H54 (cell line): ENCODE data around the gene PCNX3.

Source experiments
- DNase-seq: peaks from one replicate; pipeline ENCODE4 v3.0.0; 2011; ENCODE audit warnings: low spot score, mixed read lengths; ENCODE audit not compliant: insufficient read length
- FAIRE-seq: peaks from 3 replicates; lab custom pipeline; 2011; peaks lifted over from hg19 to GRCh38; lab: Jason Lieb, UNC
- POLR2A ChIP-seq: IDR thresholded peaks from 2 replicates; pipeline ENCODE4 v1.6.1; 2011; ENCODE audit warnings: low read depth, mild to moderate bottlenecking, low read length

Gene PCNX3

DNA sequence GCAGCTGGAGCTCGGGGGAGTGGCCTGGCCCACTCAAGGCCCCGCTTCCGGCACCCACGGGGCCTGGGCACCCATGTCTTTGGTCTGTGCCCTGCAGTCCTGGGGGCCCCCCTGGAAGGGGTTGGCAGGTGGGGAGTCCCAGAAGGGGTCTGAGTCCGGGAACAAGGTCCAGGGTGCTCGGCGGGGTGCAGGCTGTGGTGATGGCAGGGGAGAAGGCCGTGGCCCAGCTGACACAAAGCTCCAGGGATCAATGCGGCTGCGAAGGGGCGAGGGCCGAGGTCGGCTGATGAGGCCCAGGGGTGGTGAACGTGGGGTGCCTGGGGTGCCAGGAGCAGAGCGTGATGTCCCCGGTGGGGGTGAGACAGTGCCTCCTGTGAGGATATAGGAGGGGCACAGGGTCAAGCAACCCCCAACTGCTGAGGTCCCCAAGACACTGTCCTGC is 17.3 kb upstream of the PCNX3 start:
- FAIRE-seq, result no peak
- DNase-seq, result no peak
- no peak for TF ChIP-seq POLR2A

DNA sequence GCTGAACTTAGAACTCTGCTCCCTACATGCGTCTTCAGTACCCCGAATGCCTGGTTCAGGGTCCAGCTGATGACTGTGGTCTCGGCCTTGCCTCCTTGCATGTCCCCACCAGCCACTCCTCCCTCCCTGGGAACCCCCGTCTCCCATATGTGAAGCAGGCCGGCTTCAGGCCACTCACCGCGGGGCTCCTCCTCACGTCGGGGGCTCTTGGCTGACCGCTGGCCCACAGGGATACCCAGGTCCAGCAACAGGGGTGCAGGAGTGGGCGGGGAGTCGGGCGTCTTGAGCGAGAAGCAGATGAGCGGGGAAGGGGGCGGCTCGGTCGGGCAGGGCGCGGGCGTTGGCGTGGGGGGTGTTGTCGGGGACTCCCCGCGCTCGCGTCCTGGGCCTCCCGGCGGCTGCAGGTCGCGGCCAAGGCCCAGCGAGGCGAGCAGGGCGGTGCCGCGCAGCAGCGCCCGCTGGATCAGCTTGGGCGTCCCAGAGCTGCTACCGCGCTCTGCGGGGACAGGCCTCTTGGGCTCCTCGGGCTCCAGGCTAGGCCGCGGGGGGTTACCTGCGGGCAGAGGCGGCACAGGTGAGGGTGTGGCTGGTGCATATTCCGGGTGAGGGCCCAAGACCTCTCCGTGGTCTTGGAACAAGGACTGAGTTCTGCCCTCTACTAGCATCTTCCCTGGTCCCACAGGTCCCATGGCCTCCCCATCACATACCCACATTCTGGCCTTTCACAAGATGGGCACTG is 16.2 kb upstream of the PCNX3 start:
- FAIRE-seq (no peak), DNase-seq (no peak)
- TF ChIP-seq POLR2A, result no peak

DNA sequence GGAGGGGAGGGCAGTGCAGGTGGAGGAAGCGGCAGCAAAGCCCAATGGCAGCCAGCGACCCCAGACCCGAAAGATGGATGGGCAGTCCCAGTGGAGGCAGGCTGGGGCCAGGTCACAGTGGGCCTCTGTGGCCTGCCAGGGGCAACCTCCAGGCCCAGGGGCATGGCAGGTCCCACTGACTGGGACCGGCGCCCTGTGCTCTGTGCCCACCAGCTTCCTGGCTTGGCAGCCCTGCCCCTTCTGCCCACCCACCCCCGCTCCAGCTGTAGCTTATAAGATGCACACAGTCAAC is 15.7 kb upstream of the PCNX3 start:
- DNase-seq, result no peak
- no peak for TF ChIP-seq POLR2A
- no peak for FAIRE-seq

DNA sequence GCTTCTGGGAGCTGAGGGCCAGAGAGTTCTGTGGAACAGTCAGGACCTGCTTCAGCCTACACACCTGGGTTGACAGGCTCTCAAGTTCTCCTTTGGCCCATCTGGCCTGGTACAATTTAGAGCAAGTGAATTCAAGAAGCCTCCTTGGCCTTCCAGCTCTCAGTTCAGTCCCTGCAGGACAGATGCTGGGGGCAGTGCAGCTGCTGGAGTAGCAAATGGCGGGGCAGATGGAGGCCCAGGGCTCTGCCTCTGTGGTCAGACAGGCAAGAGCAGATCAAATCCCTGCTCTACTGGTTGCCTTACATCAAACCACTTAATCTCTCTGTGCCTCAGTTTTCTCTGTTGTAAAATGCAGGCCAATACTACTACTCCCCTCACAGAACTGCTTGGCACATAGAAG is 11.3 kb upstream of the PCNX3 start:
- no peak for TF ChIP-seq POLR2A
- no peak for FAIRE-seq
- no peak for DNase-seq

DNA sequence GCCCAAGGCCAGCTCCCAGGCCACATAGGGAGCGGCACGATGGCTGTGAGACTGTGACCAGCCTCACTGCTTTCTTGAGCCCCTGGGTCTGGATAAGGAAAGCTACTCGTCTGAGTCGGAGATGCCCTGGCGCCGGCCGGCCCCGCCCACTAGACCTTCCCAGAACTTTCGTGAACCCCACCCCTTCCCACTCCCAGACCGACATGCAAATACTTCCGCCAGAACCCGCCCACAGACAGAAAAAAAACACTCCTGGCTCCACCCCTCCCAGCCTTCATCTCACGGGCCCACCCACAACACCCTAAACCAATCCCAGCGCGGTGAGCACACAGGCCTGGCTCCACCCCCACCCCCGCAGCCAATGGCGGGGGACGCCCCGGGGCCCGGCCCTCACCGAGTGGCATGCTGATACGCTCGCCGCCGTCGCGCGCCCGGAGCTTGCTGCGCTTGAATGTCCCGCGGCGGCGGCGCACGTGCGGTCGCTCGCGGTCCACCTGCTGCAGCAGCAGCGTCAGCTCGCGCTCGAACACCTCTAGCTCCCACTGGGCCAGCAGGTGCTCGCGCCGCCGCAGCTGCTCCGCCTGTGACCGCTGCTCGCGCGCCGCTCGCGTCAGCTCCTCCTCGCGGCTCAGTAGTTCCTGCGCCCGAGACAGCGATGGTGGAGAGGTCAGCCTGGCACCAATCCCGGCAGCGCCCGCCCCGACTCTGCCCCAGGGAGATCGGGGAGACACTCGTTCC is 8.5 kb upstream of the PCNX3 start:
- DNase-seq (no peak), FAIRE-seq (no peak)
- TF ChIP-seq POLR2A, result no peak

DNA sequence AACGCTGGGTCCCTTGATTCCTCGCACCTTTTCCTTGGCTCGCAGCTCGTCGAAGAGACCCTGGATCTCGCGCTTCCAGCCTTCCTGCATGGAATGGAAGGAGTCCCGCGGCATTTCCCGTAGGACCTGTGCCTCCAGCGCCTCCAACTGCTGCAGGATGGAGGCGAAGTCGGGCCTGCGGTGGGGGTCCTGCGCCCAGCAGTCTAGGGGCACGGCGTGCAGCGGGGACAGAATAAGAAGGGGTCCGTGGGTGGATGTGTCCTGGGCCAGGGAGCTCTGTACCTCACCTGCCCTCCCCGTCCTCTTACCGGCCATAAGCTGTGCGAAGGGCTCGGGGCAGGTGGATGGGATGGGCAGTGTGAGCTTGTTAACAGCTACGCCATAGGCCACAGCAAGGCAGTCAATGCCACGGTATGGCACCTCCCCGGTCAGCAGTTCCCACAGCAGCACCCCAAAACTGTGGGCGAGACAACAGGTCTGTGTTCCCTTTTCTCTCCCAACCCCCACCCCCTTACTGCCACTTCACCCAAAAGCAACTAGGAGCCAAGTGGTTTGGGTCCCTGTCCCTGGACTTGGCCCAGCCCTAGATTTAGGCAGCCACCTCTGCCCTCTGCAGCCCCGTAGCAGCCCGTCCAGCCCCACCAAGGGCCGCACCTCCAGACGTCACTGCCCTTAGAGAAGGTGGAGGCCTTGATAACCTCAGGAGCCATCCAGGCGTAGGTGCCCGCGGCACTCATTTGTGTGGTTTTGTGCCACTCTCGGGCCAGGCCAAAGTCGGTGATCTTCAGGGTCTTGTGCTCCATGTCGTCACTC is 7.8 kb upstream of the PCNX3 start:
- no peak for DNase-seq
- no peak for FAIRE-seq
- TF ChIP-seq POLR2A, result no peak

DNA sequence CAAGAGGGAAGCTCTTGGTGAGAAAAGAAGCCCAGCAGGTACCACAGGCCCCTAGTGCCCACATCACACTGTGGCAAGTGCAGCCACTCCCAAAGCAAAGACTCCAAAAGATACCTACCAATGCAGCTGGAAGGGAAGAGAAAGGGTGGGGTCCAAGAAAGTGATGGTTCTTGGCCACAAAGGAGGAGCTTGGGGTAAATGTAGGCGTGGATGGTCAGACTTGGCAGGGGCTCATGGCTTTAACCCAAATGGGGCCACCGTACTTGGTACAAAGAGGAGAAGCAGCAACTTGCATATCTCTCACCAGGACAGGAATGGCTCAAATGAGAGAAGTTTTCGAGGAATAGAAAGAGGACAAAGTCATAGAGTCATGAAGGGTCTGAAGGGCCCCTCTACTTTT is 6.3 kb upstream of the PCNX3 start:
- TF ChIP-seq POLR2A, result no peak
- DNase-seq (no peak), FAIRE-seq (no peak)

DNA sequence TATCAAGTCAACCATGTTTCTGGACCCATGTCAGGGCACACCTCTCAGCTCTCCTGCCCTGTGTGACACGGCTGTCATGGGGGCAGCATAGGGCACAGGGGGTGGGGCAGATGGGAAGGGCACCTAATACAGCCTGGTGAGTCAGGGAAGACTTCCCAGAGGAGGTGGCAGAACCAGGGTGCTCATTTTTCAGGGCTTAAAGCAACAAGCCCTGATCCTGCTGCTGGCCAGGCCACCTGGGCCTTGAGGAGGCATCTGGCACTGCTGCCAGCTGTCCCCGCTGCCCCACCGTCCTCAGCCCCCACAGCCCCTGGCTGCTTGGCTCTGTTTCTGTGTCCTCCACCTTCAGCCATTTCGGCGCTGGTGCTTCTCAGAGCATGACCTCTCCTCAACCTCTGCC is 5.9 kb upstream of the PCNX3 start:
- no peak for TF ChIP-seq POLR2A
- no peak for DNase-seq
- no peak for FAIRE-seq

DNA sequence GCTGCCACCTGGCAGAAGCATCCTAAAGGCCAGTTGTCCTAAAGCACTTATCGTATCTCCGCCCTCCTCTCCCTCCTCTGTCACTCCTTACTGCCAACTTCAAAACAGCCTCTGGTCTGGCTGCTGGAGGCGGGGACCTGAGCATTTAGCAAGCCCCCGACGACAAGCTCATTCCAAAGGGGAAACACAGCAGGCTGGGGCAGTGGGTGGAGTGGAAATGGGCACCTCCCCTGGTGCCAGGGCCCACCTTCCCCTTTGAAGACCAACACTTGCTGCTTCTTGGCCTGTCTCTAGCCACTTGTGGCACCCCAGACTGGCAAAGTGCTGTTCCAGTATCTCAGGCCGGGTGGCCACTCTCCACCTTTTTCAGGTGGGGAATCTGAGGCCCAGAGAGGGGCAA is 5.2 kb upstream of the PCNX3 start:
- FAIRE-seq (no peak), DNase-seq (no peak)
- no peak for TF ChIP-seq POLR2A

DNA sequence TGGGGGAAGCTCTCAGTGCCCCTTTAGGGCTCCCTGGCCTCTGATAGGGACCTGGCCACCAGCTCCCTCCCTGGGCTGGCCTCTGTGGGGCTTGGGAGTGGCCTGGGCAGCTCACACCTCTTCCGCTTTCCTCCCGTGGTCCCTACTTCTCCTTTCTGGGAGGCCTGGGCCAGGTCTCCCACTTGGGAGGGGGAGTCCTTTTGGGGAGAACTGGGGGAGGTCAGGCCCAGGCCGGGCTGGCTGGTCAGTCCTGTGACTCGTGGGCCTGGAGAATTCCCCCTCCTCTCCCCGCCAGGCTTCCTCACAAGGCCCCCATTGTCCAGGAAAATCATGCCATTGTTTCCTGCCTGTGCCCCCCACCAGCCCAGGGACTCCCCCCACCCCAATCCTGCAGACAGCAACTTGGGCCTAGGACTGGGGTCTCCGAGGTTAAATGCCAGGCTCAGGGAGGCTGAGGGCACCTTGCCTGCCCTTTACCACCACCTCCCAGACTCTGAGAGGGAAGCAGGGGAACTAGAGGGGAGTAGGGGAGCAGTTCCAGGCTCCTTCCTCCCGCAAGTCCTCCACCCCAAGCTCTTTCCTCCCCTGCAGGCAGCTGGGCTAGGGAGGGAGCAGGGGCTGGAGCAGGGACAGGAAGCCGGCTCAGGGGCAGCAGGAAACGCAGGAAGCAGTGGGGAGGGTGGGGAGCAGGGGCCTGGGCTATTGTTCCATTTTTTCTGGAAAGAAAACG is 4.4 kb upstream of the PCNX3 start:
- DNase-seq, result no peak

DNA sequence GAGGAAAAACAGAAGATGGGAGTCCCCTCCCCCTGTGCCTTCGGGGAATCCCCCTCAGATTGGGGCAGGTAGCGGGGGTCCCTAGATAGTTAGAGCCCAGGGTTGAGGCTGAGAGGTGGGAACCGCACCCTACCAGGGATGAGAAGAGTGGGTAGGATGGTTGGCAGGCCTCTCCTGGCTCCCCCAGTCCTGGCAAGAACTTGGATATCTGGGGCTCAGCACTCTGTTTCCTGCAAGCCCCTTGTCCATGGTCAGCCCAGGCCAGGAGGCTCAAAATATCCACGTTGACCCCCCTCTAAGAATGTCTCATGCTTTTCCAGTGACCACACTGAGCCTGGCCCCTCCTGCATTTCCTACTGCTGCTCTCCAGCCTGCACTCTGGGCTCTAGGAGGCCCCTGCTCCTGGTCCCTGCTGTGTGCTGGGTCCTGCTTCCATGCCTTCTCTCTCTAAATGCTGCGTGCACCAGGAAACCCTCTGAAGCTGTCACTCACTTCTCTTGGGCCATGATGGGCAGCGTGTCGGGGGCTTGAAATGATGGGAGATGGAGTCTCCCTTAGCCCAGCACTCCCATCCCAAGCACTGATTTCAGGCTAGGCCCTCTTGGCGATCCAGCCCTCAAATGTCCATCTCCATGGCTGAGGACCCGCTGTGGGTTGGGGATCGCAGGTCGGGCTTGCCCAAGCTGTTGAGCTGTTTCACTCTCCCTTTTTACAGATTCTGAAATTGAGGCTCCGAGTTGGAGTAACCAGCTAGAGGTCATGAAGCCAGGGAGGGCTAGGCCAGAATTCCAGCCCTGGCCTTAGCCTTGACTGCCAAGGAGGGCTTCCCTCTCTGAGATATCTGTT is 3.6 kb upstream of the PCNX3 start:
- TF ChIP-seq POLR2A, result no peak
- FAIRE-seq (no peak), DNase-seq (no peak)

More for the DNA sequence above, 4.4 kb upstream of the PCNX3 start:
- TF ChIP-seq POLR2A, result no peak
- no peak for FAIRE-seq

DNA sequence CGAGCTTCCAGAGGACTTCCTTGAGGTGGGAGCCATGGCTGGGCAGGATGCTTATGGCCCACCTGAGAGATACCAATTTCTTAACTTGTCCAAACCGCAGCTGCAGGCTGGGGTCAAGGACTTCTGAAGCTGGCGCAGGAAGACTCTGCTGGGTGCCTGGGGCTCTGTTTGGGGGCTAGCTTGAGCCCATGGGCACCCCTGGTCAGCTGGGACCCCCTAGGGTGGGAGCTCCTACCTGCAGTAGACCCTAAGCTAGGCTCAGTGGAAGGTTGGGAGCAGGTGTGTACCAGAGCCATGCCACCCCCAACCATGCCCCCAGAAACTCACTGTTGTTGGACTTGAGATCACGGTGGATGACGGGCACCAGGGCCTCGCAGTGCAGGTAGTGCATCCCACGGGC is 2.9 kb upstream of the PCNX3 start:
- no peak for TF ChIP-seq POLR2A
- DNase-seq, result no peak

More for the DNA sequence above, 2.9 kb upstream of the PCNX3 start:
- FAIRE-seq, result no peak
